Pulmonary artery endothelial cell (primary cell): ENCODE data around the gene LASP1. TPM values are rescaled to one million over a fixed set of nuclear protein-coding genes. Genes with fewer than 3 reads are reported as not detected.
A peak's percentile ranks its signal among the peaks of the same experiment; 100 is the strongest.

Experiments used
- DNase-seq: peaks from one replicate; pipeline ENCODE4 v3.0.0-alpha.2; 2011; ENCODE audit warnings: low read depth, low spot score
- total RNA-seq: library from RNA; depleted of rRNA; stranded (reverse); fragments of >200 nt; gene quantifications from 2 replicates; pipeline ENCODE4 v1.2.3, GENCODE V29; 2014

LASP1 gene
- total RNA-seq, 1 donor from 2014 or later, result 101 TPM

- no peak for DNase-seq
Measured at GRCh38 chr17:38885728-38886642, 16.1 kb downstream of the LASP1 start.

- no peak for DNase-seq
Measured at GRCh38 chr17:38886643-38887010, 16.8 kb downstream of the LASP1 start.

GRCh38 chr17:38888842-38889241, 19.0 kb downstream of the LASP1 start:
- DNase-seq, result no peak

- no peak for DNase-seq
Measured at GRCh38 chr17:38889745-38890409, 20.0 kb downstream of the LASP1 start.

- no peak for DNase-seq
Measured at GRCh38 chr17:38890410-38890746, 20.5 kb downstream of the LASP1 start.

GRCh38 chr17:38891441-38891840, 21.6 kb downstream of the LASP1 start:
- DNase-seq, result no peak

GRCh38 chr17:38892083-38892482, 22.2 kb downstream of the LASP1 start:
- DNase-seq, result no peak

GRCh38 chr17:38892620-38893019, 22.8 kb downstream of the LASP1 start:
- DNase-seq, result no peak

GRCh38 chr17:38893113-38893512, 23.3 kb downstream of the LASP1 start:
- no peak for DNase-seq

- DNase-seq, result no peak
Measured at GRCh38 chr17:38893607-38894006, 23.7 kb downstream of the LASP1 start.

GRCh38 chr17:38894276-38894675, 24.4 kb downstream of the LASP1 start:
- no peak for DNase-seq

- no peak for DNase-seq
Measured at GRCh38 chr17:38896346-38896954, 26.6 kb downstream of the LASP1 start.

- no peak for DNase-seq
Measured at GRCh38 chr17:38897176-38897575, 27.3 kb downstream of the LASP1 start.

GRCh38 chr17:38897671-38898290, 27.9 kb downstream of the LASP1 start:
- DNase-seq, result no peak

- no peak for DNase-seq
Measured at GRCh38 chr17:38898291-38898679, 28.4 kb downstream of the LASP1 start.

GRCh38 chr17:38898812-38899348, 29.0 kb downstream of the LASP1 start:
- no peak for DNase-seq

GRCh38 chr17:38899421-38899820, 29.6 kb downstream of the LASP1 start:
- DNase-seq, result no peak

GRCh38 chr17:38900978-38901656, 31.3 kb downstream of the LASP1 start:
- peak; percentile 48 for DNase-seq

GRCh38 chr17:38903404-38903803, 33.5 kb downstream of the LASP1 start:
- DNase-seq, result no peak

- DNase-seq, result no peak
Measured at GRCh38 chr17:38904892-38905291, 35.0 kb downstream of the LASP1 start.

GRCh38 chr17:38905375-38905774, 35.5 kb downstream of the LASP1 start:
- no peak for DNase-seq
